ENCODE results near the gene ZDHHC4. TPM values are rescaled to one million over a fixed set of nuclear protein-coding genes. Genes with fewer than 3 reads are reported as not detected.

ZDHHC4 gene
- total and polyA plus RNA-seq, 2 of the 13 experiments (the other 11 are each of a cell fraction or from before 2014, with no cell fraction given), result 83.2 to 188 TPM

- TF ChIP-seq RERE (CRISPR knock-in tag; IDR thresholded peaks at IDR 0.05; ENCODE audit: low read depth), result peak; percentile 86
- 0 out of 2 replicates have a peak, but pooled peaks have one; percentile 51 for TF ChIP-seq ZSCAN20 (CRISPR knock-in tag; IDR thresholded peaks at IDR 0.05; ENCODE audit: borderline replicate concordance)
- TF ChIP-seq MED8 (CRISPR knock-in tag; IDR thresholded peaks at IDR 0.05; ENCODE audit: insufficient replicate concordance), result peak; percentile 77
- TF ChIP-seq ELF1 (CRISPR knock-in tag; IDR thresholded peaks at IDR 0.05), result peak; percentile 68
- TF ChIP-seq MED13 (CRISPR knock-in tag; IDR thresholded peaks at IDR 0.05), result no peak; the same call in 1 of the 2 replicates
- TF ChIP-seq ZEB1 (IDR thresholded peaks at IDR 0.05; ENCODE audit: insufficient replicate concordance, low read depth), result no peak
- peak; percentile 60; the same call in 1 of the 2 replicates for TF ChIP-seq HNRNPL (IDR thresholded peaks at IDR 0.05; ENCODE audit: low read depth, low read length)
- 0 out of 2 replicates have a peak, but pooled peaks have one; percentile 59 for TF ChIP-seq KDM4B (CRISPR knock-in tag; IDR thresholded peaks at IDR 0.05)
- peak; percentile 66; the same call in 1 of the 2 replicates for TF ChIP-seq SKIL (CRISPR knock-in tag; IDR thresholded peaks at IDR 0.05; ENCODE audit: borderline replicate concordance)
- peak; percentile 74 for TF ChIP-seq HOXA3 (CRISPR knock-in tag; IDR thresholded peaks at IDR 0.05)
- TF ChIP-seq GMEB2 (CRISPR knock-in tag; IDR thresholded peaks at IDR 0.05; ENCODE audit: low read depth), result no peak
- TF ChIP-seq CENPBD1 (CRISPR knock-in tag; IDR thresholded peaks at IDR 0.05; ENCODE audit: borderline replicate concordance, low read depth), result no peak
- peak; percentile 91 for TF ChIP-seq SMAD3 (CRISPR knock-in tag; IDR thresholded peaks at IDR 0.05)
- peak; percentile 82; the same call in 1 of the 2 replicates for TF ChIP-seq NFIC (IDR thresholded peaks at IDR 0.05; ENCODE audit: low read length)
- peak; percentile 78; the same call in 1 of the 2 replicates for TF ChIP-seq HOMEZ (CRISPR knock-in tag; IDR thresholded peaks at IDR 0.05; ENCODE audit: low read depth)
- TF ChIP-seq ZNF616 (CRISPR knock-in tag; IDR thresholded peaks at IDR 0.05; ENCODE audit: low read depth), result no peak
- peak; percentile 94 for TF ChIP-seq SAP130 (CRISPR knock-in tag; IDR thresholded peaks at IDR 0.05; ENCODE audit: low read depth)
Observed at GRCh38 chr7:6578114-6579084, 1.1 kb downstream of the ZDHHC4 start (continued).
